GM19395 (cell line): ENCODE data around the gene BOK.
"Not testable (repeated sequence)": the region's sequence is repeated elsewhere in the genome, so short reads cannot be mapped to it uniquely, and the experiment has no call there.

Experiments used
- ATAC-seq: cut with Tn5 transposase; IDR thresholded peaks from one replicate; pipeline ENCODE4 v1.9.1; 2021; ENCODE audit warnings: mild to moderate bottlenecking, moderate library complexity; ENCODE audit not compliant: unreplicated experiment

BOK gene, protein sequence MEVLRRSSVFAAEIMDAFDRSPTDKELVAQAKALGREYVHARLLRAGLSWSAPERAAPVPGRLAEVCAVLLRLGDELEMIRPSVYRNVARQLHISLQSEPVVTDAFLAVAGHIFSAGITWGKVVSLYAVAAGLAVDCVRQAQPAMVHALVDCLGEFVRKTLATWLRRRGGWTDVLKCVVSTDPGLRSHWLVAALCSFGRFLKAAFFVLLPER

DNA sequence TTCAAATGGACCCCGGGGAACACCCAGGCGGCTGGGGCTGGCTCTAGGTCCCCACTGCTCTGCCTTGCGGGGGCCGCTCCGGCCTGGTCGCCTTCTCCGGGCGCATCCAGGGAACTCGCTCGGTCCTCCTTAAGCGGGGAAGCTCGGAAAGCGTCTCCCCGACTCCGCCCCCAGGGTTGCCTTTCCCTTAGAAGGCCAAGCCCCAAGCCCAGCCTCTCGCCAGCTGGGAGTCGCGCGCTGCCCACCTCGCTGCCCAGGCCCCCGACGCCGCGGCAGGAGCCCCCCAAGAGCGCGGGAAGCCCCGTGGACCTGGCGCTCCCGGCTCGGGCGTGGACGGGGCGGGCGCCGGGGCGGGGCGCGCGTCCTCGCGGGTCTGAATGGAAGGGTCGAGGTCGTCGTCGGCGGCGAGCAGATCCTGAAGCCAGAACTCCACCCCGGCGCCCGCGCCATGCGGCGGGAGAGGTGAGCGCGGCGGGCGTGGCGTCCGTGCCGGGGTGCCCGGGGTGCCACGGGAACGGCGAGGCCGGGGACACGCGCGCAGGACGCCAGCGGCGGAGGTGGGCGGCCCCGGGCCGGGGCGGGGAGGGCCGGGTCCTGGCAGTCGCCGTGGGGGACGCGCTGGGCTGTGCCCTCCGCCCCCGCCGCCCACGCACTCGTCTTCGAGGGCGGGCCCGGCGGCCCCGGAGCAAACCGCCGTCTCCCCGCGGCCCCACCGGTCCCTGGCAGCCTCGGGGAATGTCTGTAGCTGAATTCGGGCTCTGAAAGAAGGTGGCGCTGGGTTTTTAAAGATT lies at the start of gene BOK:
TSS of gene BOK (plus strand) at position 214 of the 791 bp plus-strand sequence. CDS start 739 bp downstream, outside the sequence.
- ATAC-seq, result no peak

DNA sequence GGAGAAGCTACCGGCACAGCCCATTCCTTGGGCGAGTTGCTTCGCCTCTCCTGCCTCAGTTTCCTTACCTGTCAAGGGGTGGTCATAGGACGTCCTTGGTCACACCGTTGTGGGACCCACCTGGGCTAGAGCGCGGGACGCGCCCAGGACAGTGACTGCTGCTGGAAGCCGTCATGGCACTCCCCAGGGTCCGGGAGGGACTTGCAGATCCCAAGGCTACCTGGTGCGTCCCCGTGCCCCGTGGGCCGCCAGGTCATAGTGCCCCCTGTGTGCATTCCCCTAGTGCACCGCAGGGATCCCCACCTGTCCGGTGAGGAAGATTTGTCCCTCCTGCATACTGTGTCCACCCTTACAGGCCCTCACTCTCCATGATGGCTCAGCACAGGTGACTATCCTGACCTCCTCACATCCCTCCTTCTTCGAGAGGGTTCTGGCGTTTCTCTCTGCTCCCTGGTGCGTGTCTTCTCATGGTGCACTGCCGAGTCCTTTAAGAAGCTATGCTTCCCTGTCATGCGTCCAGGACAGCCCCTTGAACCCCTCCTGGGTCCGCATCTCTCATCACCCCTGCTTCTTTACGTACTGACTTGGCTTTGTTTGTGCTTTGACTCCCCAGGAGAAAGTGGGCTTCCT lies 49.3 kb upstream of the BOK start:
- ATAC-seq, result no peak

DNA sequence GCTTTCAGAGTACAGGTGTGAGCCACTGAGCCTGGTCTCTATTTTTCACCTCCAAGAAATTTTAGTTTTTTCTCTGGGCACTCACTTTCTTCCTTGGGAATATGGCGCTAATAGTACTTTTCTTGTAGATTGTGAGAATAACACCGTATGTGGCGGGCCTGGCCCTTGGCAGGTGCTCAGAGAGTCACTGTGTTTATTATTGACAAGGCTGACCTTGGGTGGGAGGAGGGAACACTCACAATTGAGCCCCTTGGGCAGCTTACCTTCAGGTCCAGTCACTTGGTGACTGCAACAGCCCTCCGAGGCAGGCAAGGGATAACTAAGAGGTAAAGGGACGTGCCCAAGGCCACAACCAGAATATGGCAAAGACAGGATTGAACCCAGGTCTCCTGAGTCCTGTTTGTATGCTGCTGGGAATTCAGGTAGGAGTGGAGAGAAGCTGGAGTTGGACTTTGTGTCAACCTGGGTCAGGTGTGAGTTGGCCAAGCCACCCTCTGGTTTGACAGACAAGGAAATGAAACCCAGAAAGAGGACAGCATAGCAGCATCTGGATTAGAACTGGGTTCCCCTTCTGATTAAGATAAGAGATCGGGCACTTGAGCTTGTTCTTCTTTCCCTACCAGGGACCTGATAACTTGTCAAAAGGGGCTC lies 47.3 kb upstream of the BOK start:
- ATAC-seq, result no peak

DNA sequence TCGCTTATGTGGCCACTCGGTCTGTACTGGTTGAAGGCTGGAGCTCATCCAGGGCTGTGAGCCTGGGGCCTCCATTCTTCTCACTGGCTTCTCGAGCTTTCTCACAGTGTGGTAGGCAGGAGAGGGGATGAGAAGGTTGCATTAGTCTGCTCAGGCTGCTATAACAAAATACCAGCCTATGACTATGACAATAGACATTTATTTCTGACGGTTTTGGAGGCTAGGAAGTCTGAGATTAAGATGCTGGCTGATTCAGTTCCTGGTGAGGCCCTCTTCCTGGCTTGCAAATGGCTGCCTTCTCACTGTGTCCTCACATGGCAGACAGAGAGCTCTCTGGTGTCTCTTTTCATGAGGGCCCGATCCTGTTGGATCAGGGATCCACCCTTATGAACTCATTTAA lies 44.0 kb upstream of the BOK start:
- ATAC-seq, result no peak

DNA sequence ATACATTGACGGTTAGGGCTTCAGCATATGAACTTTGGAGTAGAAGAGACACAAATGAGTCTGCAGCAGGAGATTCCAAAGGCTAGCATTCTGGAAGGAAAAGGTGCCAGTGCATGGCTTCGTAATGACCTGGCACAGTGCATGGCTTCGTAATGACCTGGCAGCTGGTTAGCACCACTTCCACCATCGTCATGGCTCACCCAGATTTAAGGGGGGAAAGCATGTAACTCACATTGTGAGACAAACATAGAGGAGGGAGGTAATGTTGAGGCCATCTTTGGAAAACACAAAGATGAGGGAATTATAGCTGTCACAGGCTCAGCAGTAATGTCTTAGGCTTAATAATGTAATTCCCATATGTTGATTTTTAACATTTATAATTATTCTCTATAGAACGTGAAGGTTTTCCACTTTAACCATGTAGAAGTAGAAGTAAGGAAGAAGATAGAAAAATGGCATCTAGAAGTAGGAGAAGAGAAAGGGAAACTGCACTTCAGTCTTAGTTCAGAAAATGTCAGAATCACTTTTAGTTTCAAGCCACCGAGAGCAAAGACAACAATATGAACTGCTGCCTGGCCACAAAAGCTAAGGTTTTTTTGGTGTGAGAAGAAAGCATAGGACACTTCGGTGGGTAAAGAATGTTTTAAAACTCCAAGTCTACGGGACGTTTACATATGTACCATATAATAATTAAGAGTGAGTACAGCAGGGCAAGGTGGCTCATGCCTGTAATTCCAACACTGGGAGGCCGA lies 43.4 kb upstream of the BOK start:
- ATAC-seq, result peak; percentile 71

DNA sequence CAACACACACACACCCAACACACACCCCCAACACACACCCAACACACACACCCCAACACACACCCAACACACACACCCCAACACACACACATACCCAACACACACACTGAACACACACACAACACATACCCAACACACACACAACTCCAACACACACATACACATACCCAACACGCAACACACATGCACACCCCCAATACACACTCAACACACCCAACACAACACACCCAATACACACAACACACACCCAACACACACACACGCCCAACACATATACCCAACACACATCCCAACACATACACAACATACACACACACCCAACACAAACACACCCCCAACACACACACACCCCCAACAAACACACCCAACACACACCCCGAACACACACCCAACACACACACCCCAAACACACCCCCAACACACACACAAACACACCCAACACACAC lies 42.0 kb upstream of the BOK start:
- ATAC-seq, result no peak

DNA sequence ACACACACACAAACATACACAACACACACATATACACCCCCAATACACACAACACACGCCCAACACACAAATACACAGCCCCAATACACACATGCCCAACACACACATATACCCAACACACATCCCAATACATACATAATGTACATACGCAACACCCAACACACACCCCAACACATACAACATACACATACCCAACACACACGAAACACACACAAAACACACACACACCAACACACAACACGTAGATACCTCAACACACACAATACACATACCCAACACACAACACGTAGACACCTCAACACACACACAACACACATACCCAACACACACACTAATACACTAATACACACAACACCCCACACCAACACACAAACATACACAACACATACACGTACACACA lies 41.2 kb upstream of the BOK start:
- ATAC-seq, result no peak

DNA sequence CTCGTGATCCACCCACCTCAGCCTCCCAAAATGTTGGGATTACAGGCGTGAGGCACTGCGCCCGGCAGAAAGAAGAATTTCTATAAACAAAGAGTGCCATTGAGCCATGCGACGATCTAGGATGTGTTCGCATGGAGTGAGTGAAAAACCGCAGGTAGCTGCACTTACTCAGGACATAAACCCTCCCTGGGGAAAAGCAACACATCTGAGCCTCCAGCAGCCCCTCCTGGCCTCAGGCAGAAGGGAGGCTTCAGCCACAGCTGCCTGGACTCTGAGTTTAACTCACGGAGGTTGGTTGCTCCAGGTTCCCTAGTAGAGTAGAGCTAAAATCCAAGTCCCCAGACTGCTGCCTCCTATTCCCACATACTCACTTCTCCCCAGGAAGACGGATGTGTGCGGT lies 38.9 kb upstream of the BOK start:
- ATAC-seq, result no peak

DNA sequence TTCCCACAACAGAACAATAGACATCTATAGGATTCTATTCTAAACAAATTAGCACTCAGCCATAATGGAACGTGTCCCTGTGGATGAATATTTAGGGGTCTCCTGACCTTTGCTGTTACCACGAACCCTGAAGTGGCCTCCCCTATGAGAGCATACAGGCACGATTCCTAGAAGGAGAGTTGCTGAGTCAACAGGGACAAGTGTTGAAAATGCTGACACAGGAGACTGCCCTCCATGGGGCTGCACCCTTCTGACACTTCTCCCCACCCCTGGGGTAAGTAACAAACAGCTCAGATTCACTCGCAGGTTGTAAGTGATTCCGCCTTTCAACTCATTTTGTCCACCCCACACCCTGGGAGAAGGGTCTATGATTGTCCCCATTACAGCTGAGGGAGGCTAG lies 36.1 kb upstream of the BOK start:
- no peak for ATAC-seq

DNA sequence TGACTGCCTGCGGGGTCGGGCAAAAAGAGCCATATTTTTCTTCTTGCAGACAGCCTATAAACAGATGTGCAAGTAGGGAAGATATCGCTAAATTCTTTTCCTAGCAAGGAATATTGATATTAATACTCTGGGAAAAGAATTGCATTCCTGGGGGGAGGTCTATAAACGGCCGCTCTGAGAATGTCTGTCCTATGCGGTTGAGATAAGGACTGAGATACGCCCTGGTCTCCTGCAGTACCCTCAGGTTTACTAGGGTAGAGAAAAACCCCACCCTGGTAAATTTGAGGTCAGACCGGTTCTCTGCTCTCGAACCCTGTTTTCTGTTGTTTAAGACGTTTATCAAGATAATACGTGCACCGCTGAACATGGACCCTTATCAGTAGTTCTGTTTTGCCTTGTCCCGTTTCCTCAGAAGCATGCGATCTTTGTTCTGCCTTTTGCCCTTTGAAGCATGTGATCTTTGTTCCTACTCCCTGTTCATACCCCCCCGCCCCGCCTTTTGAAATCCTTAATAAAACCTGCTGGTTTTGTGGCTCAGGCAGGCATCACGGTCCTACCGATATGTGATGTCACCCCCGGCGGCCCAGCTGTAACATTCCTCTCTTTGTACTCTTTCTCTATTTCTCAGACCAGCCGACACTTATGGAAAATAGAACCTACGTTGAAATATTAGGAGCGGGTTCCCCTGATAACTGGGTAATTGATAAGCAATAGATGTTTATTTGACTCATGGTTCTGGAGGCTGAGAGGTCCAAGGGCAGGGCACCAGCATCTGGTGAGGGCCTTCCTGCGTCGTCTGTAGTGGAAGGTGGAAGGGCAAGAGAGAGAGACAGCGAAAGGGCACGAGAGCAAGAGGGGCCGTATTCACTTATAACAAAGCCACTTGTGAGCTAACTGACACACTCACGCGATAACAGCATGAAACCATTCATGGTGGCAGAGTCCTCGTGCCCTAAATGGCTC lies 32.4 kb upstream of the BOK start:
- ATAC-seq, result not testable (repeated sequence)

DNA sequence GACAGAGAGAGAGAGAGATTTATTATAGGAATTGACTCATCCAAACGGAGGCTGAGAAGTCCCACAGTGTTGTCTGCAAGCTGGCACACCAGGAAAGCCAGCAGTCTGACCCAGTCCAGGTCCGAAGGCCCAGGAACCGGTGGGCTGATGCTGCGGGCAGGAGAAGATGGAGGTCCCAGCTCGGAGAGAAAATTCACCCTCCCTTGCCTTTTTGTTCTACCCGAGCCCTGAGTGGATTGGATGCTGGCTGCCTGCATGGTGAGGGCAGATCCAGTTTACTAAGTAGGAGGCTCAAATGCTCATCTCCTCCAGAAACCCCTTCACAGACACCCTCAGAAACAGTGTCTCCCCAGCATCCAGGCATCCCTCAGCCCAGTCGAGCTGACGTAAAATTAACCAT lies 28.0 kb upstream of the BOK start:
- ATAC-seq, result no peak

DNA sequence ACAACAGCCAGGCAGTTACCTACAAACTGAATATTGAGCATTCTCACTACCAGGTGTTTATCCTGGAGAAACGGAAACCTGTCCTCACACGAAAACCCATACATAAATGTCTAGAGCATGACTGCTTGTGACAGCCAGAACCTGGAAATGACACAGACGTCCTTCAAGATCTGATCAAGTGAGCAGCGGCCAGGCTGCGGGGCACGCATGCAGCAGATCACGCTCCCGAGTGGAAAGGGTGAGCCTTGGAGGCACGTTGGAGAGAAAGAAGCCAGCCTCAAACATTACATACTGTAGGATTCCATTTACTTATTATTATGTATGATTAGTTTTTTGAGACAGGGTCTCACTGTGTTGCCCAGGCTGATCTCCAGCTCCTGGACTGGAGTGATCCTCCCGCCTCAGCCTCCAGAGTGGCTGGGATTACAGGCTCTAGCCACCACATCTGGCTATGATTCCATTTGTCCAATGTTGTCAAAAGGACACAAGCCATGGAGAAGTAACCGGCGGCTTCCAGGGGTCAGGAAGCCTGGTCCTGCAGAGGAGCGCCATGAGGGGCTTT lies 27.3 kb upstream of the BOK start:
- ATAC-seq, result no peak

DNA sequence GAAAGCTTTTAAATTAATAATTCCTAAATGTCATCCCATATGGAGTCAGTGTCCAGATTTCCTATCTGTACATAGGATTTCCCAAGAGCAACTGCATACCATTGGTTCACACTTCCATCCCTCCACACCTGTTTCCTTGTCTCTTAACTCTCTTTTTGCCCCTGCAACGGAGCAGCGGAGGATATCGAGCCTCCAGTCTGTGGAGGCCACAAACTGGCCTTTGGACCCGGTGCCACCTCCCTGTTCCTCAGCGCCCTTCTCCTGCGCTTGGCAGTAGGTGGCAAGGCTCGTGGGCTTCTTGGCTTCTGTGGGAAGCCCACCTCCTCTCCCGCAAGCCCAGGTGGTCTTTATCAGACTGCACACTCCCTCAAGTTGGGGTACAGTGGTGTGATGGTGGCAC lies 26.4 kb upstream of the BOK start:
- no peak for ATAC-seq

DNA sequence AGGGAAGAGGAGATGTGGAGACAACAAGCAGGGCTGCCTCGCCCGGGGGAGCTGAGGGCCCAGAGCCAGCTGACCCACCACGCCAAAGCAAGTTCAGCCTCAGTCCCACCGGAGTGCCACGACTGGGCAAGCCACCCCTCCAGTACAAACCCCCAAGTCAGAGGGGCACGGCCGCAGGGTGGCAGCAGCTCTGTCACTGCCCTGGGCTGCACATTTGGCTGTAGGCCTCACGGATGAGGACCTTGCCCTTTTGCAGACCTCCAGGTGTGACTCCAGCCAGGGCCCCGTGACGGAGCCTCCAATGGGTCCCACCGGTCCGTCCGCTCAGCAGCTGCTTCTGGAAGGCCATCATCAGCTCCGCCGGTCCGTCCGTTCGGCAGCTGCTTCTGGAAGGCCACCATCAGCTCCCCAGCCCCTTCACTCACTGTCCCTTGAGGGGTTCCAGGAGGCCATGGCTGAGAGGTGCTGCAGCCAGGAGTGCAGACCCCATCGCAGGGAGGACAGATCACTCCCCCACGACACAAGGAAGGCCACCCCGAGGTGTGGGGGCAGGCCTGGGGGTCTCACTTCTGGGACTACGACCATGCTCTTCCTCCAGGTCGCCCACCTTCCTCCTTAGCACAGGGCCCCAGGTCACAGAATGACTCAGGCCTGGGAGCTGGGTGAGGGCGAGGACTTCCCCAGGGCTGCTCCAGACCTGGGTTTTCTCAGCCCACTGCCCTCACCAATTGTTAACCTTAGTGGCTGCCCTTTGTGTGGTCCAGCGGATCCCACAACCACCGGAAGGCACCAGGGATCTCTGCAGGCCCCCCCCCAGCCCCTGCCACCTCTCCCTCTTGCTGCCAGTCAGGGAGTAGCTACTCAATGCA lies 25.6 kb upstream of the BOK start:
- no peak for ATAC-seq

DNA sequence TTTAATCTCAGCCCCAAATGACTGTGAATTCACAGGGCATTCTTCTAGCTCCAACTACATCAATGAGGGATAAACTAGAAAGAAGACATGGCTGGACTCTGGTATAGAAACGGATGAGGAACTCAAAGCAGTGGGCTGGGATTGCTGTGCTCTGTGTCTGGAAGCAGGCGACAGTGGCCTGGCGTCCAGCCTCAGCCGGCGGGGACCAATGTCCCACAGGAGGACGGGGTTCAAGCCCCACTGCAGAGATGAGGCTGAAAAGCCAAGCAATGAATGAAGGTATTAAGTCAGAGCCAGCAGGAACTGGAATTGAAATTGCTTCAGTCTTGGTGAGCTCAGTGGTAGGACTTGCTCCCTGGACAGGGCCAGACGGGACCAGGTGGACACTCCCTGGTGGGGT lies 24.3 kb upstream of the BOK start:
- no peak for ATAC-seq

DNA sequence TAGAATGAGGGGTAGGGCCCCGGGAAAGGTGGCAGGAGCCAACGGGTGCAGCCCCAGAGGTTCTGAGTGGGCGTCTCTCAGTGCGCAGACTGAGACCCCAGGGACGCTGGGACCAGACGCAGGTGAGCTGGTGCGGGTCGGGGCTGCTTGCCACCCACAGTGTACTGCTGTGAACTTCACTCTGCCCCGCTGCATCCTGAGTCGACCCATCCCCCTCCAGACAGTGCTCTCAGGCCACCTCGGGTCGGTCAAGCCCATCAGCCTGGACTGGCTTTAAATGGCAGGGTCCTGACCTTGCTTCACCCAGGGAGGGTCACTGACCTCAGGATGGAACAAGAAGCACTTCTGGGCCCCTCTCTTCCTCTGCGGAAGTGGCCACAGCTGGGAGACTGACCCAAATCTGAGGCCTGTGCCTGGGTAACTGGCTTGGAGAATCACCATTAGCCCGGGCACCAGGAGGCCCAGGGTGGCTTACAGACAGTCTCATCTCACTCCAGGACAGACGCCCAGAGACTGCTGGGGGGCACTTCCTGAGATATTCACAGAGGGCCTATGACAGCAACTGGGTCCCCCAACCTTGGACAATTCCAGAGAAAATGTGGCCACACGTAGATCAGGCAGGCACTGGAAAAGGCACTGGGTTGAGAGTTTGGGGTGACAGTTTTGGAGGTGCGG lies 23.7 kb upstream of the BOK start:
- no peak for ATAC-seq

DNA sequence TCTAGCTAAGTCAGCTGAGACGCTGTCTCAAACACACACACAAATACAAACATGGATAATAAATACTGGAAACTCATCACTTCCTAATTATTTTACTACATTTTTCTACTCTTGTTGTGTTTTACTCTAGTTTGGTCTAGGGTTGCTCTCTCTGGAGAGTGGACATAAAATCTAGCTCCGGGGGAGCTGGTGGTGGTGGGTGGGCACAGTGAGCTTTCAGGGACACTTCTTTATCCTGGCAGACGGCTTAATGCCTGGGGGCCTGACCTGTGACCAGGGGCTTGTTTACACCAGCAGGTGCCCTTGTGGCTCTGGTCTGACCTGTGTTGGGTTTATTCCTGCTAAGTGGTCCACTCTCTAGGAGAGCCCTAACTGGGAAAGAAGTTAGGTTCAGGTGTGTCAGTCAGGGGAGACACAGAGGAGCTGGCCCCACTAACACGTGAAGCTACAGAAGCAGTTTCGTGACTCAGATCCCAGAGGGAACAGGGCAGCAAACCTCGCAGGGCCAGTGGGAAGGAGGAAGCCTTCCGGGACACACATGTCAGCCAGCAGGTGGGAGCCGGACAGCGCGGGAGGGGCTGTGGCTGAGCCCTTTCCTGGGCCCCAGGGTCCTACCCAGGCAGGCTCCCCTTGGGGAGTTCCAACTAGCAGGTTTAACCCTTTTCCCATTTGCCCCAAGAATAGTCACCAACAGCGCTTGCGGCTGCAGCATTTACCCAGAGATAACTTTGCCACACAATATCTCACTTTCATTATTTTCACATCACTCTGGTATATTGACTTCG lies 22.5 kb upstream of the BOK start:
- no peak for ATAC-seq
